GM18520 (cell line): ENCODE data around the gene TRIM28.

Experiments used
- ATAC-seq: cut with Tn5 transposase; IDR thresholded peaks from one replicate; pipeline ENCODE4 v1.9.1; 2021; ENCODE audit not compliant: unreplicated experiment

The TRIM28 gene

GRCh38 chr19:58547323-58548312 is 3.8 kb downstream of the TRIM28 start:
- no peak for ATAC-seq

- no peak for ATAC-seq
Observed at GRCh38 chr19:58548859-58549663, 5.2 kb downstream of the TRIM28 start.

GRCh38 chr19:58549664-58550361 is 5.9 kb downstream of the TRIM28 start:
- ATAC-seq = no peak

GRCh38 chr19:58550362-58551122 is 6.7 kb downstream of the TRIM28 start:
- no peak for ATAC-seq

GRCh38 chr19:58551123-58551497 is 7.2 kb downstream of the TRIM28 start:
- no peak for ATAC-seq

- no peak for ATAC-seq
Observed at GRCh38 chr19:58551577-58552471, 8.0 kb downstream of the TRIM28 start.

GRCh38 chr19:58552655-58553054 is 8.8 kb downstream of the TRIM28 start:
- no peak for ATAC-seq

GRCh38 chr19:58553799-58554493 is 10.1 kb downstream of the TRIM28 start:
- no peak for ATAC-seq

- no peak for ATAC-seq
Observed at GRCh38 chr19:58554494-58555368, 10.9 kb downstream of the TRIM28 start, which contains the start of gene CHMP2A. Gene CHMP2A, minus strand, starts transcription at chr19:58555105. Its CDS starts 893 bp downstream, at chr19:58554212.

- ATAC-seq = no peak
Observed at GRCh38 chr19:58555369-58555885, 11.6 kb downstream of the TRIM28 start.

GRCh38 chr19:58555920-58556621 is 12.2 kb downstream of the TRIM28 start:
- ATAC-seq = no peak

- no peak for ATAC-seq
Observed at GRCh38 chr19:58556622-58557220, 12.9 kb downstream of the TRIM28 start.

- no peak for ATAC-seq
Observed at GRCh38 chr19:58557221-58558065, 13.6 kb downstream of the TRIM28 start.

- ATAC-seq = no peak
Observed at GRCh38 chr19:58558066-58558622, 14.3 kb downstream of the TRIM28 start, which contains the start of gene UBE2M. Gene UBE2M, minus strand, starts transcription at chr19:58558611. Its CDS starts 230 bp downstream, at chr19:58558381.

- ATAC-seq = peak; percentile 42
Observed at GRCh38 chr19:58558623-58559274, 14.9 kb downstream of the TRIM28 start.
